ENCODE measurements around the gene SPAST. TPM values are rescaled to one million over a fixed set of nuclear protein-coding genes. Genes with fewer than 3 reads are reported as not detected.

SPAST gene
- total and polyA plus RNA-seq, 2 of the 13 experiments (the other 11 are each of a cell fraction or from before 2014, with no cell fraction given) = 11.5 to 40.4 TPM

- TF ChIP-seq, protein P1, sequence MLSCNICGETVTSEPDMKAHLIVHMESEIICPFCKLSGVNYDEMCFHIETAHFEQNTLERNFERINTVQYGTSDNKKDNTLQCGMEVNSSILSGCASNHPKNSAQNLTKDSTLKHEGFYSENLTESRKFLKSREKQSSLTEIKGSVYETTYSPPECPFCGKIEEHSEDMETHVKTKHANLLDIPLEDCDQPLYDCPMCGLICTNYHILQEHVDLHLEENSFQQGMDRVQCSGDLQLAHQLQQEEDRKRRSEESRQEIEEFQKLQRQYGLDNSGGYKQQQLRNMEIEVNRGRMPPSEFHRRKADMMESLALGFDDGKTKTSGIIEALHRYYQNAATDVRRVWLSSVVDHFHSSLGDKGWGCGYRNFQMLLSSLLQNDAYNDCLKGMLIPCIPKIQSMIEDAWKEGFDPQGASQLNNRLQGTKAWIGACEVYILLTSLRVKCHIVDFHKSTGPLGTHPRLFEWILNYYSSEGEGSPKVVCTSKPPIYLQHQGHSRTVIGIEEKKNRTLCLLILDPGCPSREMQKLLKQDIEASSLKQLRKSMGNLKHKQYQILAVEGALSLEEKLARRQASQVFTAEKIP (CRISPR knock-in tag; IDR thresholded peaks at IDR 0.05; ENCODE audit: borderline replicate concordance) = no peak
- TF ChIP-seq ZNF468 (CRISPR knock-in tag; IDR thresholded peaks at IDR 0.05) = no peak
- TF ChIP-seq, protein P2, sequence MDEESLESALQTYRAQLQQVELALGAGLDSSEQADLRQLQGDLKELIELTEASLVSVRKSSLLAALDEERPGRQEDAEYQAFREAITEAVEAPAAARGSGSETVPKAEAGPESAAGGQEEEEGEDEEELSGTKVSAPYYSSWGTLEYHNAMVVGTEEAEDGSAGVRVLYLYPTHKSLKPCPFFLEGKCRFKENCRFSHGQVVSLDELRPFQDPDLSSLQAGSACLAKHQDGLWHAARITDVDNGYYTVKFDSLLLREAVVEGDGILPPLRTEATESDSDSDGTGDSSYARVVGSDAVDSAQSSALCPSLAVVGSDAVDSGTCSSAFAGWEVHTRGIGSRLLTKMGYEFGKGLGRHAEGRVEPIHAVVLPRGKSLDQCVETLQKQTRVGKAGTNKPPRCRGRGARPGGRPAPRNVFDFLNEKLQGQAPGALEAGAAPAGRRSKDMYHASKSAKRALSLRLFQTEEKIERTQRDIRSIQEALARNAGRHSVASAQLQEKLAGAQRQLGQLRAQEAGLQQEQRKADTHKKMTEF (CRISPR knock-in tag; IDR thresholded peaks at IDR 0.05) = no peak
- no peak for TF ChIP-seq ZNF235 (CRISPR knock-in tag; IDR thresholded peaks at IDR 0.05; ENCODE audit: borderline replicate concordance)
- TF ChIP-seq TBL1XR1 (IDR thresholded peaks at IDR 0.05; ENCODE audit: borderline replicate concordance, low read length, partially characterized antibody) = no peak
- no peak for TF ChIP-seq ZNF782 (CRISPR knock-in tag; IDR thresholded peaks at IDR 0.05; ENCODE audit: borderline replicate concordance)
- TF ChIP-seq NFE2 (CRISPR knock-in tag; IDR thresholded peaks at IDR 0.05) = no peak
- no peak for TF ChIP-seq ZFP82 (CRISPR knock-in tag; IDR thresholded peaks at IDR 0.05; ENCODE audit: borderline replicate concordance)
- TF ChIP-seq MAFK (conservative IDR thresholded peaks at IDR 0.05 in 1 of 2, IDR thresholded peaks at IDR 0.05 in 1 of 2; ENCODE audit: low read length in 2 of 2) = no peak
- TF ChIP-seq, protein P3, sequence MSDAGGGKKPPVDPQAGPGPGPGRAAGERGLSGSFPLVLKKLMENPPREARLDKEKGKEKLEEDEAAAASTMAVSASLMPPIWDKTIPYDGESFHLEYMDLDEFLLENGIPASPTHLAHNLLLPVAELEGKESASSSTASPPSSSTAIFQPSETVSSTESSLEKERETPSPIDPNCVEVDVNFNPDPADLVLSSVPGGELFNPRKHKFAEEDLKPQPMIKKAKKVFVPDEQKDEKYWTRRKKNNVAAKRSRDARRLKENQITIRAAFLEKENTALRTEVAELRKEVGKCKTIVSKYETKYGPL (CRISPR knock-in tag; IDR thresholded peaks at IDR 0.05) = no peak
- no peak for TF ChIP-seq ZNF879 (CRISPR knock-in tag; IDR thresholded peaks at IDR 0.05)
- no peak for TF ChIP-seq ZNF326 (CRISPR knock-in tag; IDR thresholded peaks at IDR 0.05; ENCODE audit: borderline replicate concordance)
- TF ChIP-seq CBX5 (CRISPR knock-in tag; IDR thresholded peaks at IDR 0.05; ENCODE audit: borderline replicate concordance) = no peak
- no peak for TF ChIP-seq ZNF207 (IDR thresholded peaks at IDR 0.05; ENCODE audit: borderline replicate concordance)
- TF ChIP-seq ZNF713 (CRISPR knock-in tag; IDR thresholded peaks at IDR 0.05) = no peak
- TF ChIP-seq, protein P4, sequence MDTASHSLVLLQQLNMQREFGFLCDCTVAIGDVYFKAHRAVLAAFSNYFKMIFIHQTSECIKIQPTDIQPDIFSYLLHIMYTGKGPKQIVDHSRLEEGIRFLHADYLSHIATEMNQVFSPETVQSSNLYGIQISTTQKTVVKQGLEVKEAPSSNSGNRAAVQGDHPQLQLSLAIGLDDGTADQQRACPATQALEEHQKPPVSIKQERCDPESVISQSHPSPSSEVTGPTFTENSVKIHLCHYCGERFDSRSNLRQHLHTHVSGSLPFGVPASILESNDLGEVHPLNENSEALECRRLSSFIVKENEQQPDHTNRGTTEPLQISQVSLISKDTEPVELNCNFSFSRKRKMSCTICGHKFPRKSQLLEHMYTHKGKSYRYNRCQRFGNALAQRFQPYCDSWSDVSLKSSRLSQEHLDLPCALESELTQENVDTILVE (CRISPR knock-in tag; IDR thresholded peaks at IDR 0.05) = no peak
- TF ChIP-seq RAD21 (CRISPR knock-in tag; IDR thresholded peaks at IDR 0.05) = no peak
- TF ChIP-seq ARNT2 (CRISPR knock-in tag; IDR thresholded peaks at IDR 0.05; ENCODE audit: low read depth) = no peak
- TF ChIP-seq TMF1 (CRISPR knock-in tag; IDR thresholded peaks at IDR 0.05; ENCODE audit: low read depth) = no peak
- no peak for TF ChIP-seq ZSCAN25 (CRISPR knock-in tag; IDR thresholded peaks at IDR 0.05)
- no peak for TF ChIP-seq ZNF230 (CRISPR knock-in tag; IDR thresholded peaks at IDR 0.05)
- no peak for TF ChIP-seq GATA4 (IDR thresholded peaks at IDR 0.05; ENCODE audit: borderline replicate concordance, low read depth)
- TF ChIP-seq ZNF546 (CRISPR knock-in tag; conservative IDR thresholded peaks at IDR 0.05) = no peak
- TF ChIP-seq MTF1 (CRISPR knock-in tag; IDR thresholded peaks at IDR 0.05) = no peak
- TF ChIP-seq ZNF30 (CRISPR knock-in tag; IDR thresholded peaks at IDR 0.05) = no peak
- TF ChIP-seq KLF13 (CRISPR knock-in tag; IDR thresholded peaks at IDR 0.05) = no peak
- TF ChIP-seq, protein P5, sequence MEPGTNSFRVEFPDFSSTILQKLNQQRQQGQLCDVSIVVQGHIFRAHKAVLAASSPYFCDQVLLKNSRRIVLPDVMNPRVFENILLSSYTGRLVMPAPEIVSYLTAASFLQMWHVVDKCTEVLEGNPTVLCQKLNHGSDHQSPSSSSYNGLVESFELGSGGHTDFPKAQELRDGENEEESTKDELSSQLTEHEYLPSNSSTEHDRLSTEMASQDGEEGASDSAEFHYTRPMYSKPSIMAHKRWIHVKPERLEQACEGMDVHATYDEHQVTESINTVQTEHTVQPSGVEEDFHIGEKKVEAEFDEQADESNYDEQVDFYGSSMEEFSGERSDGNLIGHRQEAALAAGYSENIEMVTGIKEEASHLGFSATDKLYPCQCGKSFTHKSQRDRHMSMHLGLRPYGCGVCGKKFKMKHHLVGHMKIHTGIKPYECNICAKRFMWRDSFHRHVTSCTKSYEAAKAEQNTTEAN (CRISPR knock-in tag; conservative IDR thresholded peaks at IDR 0.05) = no peak
Observed at GRCh38 chr2:32064021-32064601, 755 bp downstream of the SPAST start (continued).

Measured in HepG2 (cell line).